HCT116 (cell line): ENCODE measurements around the gene ZBTB7C.

Experiments used
- CTCF ChIP-seq, 3 experiments: fragments of 200-600 bp in 1 of 3; sonication (generic) in 1 of 3; IDR thresholded peaks in 2 of 3; conservative IDR thresholded peaks in 1 of 3; 2 replicates each; pipeline ENCODE4 v1.5.1; 2012 to 2017; ENCODE audit warnings: low read depth in 2 of 3, low read length in 2 of 3, antibody characterized with exemption in 1 of 3, borderline replicate concordance in 1 of 3, control low read depth in 1 of 3, mild to moderate bottlenecking in 1 of 3, mixed read lengths in 1 of 3, mixed run types in 1 of 3, moderate library complexity in 1 of 3; ENCODE audit not compliant: insufficient read depth in 1 of 3
- MAX ChIP-seq: IDR thresholded peaks from 2 replicates; pipeline ENCODE4 v1.6.1; 2012
- POLR2AphosphoS5 ChIP-seq: IDR thresholded peaks from 2 replicates; pipeline ENCODE4 v1.6.1; 2011; ENCODE audit warnings: mild to moderate bottlenecking, low read depth, low read length, moderate library complexity

- TF ChIP-seq POLR2AphosphoS5 (no peak), CTCF (IDR thresholded peaks at IDR 0.05 in 2 of 3, conservative IDR thresholded peaks at IDR 0.05 in 1 of 3; ENCODE audit: borderline replicate concordance in 1 of 3, insufficient read depth in 1 of 3, low read depth in 2 of 3, low read length in 2 of 3) (no peak), MAX (no peak)
These were observed 245.1 kb downstream of the ZBTB7C start for GRCh38 chr18:48164116-48164515.
